HEK293 (cell line): ENCODE data around the gene ZNF699.
A peak's percentile ranks its signal among the peaks of the same experiment; 100 is the strongest.

Experiments used
- CTCF ChIA-PET: fragments of 350-600 bp; formaldehyde crosslinking; extraction: SDS; loops from one replicate; lab custom pipeline; 2021; ENCODE audit warnings: antibody characterized with exemption; lab: Yijun Ruan, JAX
- POLR2A ChIA-PET: fragments of 300-600 bp; formaldehyde crosslinking; extraction: SDS; loops from one replicate; lab custom pipeline; 2020; ENCODE audit warnings: antibody characterized with exemption, inconsistent platforms; lab: Yijun Ruan, JAX
- H3K27ac ChIP-seq: fragments of 200-500 bp; sonication (Bioruptor generic); 2 replicates; pipeline ENCODE4 v1.5.1; 2014; ENCODE audit warnings: low read depth, low read length, control low read depth, inconsistent platforms; ENCODE audit errors: extremely low read depth
- H3K36me3 ChIP-seq, 2 experiments: fragments of 200-500 bp in 1 of 2; sonication (Bioruptor generic) in 1 of 2; 1 replicate in 1 of 2; 2 replicates in 1 of 2; pipeline ENCODE4 v1.5.1; 2014 to 2017; ENCODE audit warnings: inconsistent platforms in 2 of 2, low read length in 2 of 2; ENCODE audit not compliant: control insufficient read depth in 2 of 2, insufficient read depth in 1 of 2
- H3K4me1 ChIP-seq: fragments of 200-500 bp; sonication (Bioruptor generic); 2 replicates; pipeline ENCODE4 v1.5.1; 2014; ENCODE audit warnings: mild to moderate bottlenecking, low read length, inconsistent platforms; ENCODE audit not compliant: control insufficient read depth, insufficient read depth
- H3K4me3 ChIP-seq: 2 replicates; pipeline ENCODE4 v1.5.1; 2011; ENCODE audit warnings: low read depth, mild to moderate bottlenecking, control low read depth, low read length, moderate library complexity
- H3K9me3 ChIP-seq: fragments of 200-500 bp; sonication (Bioruptor generic); 2 replicates; pipeline ENCODE4 v1.5.1; 2014; ENCODE audit warnings: low read depth, low read length, inconsistent platforms; ENCODE audit not compliant: control insufficient read depth, insufficient read depth
- GLI2 ChIP-seq: fragments of 450-650 bp; formaldehyde crosslinking; IDR thresholded peaks from 2 replicates; pipeline ENCODE4; 2017; ENCODE audit warnings: missing biosample characterization, missing genetic modification characterization, low read depth, borderline replicate concordance
- HOXA7 ChIP-seq: sonication (generic); formaldehyde crosslinking; IDR thresholded peaks from 2 replicates; pipeline ENCODE4 v1.8.1; 2022; ENCODE audit warnings: missing genetic modification reagents, borderline replicate concordance
- KLF7 ChIP-seq: fragments of 450-650 bp; formaldehyde crosslinking; IDR thresholded peaks from 2 replicates; pipeline ENCODE4 v1.5.1; 2016; ENCODE audit warnings: missing biosample characterization, missing genetic modification characterization, borderline replicate concordance
- OSR2 ChIP-seq: fragments of 450-650 bp; formaldehyde crosslinking; IDR thresholded peaks from 2 replicates; pipeline ENCODE4 v1.5.1; 2016; ENCODE audit warnings: missing biosample characterization, missing genetic modification characterization
- SP2 ChIP-seq: fragments of 450-650 bp; formaldehyde crosslinking; IDR thresholded peaks from 2 replicates; pipeline ENCODE4 v1.5.1; 2016; ENCODE audit warnings: missing biosample characterization, missing genetic modification characterization
- ZFP37 ChIP-seq: fragments of 450-650 bp; formaldehyde crosslinking; IDR thresholded peaks from 2 replicates; pipeline ENCODE4 v1.5.1; 2016; ENCODE audit warnings: missing biosample characterization, missing genetic modification characterization
- ZNF114 ChIP-seq: fragments of 450-650 bp; formaldehyde crosslinking; IDR thresholded peaks from 2 replicates; pipeline ENCODE4 v1.5.0; 2017; ENCODE audit warnings: missing biosample characterization, missing genetic modification characterization
- ZNF184 ChIP-seq: fragments of 450-650 bp; IDR thresholded peaks from 2 replicates; pipeline ENCODE4 v1.5.1; 2018; ENCODE audit warnings: missing biosample characterization, mild to moderate bottlenecking, missing genetic modification characterization
- ZNF335 ChIP-seq: fragments of 450-650 bp; formaldehyde crosslinking; conservative IDR thresholded peaks from 2 replicates; pipeline ENCODE4 v1.5.1; 2016; ENCODE audit warnings: missing biosample characterization, missing genetic modification characterization
- ZNF391 ChIP-seq: fragments of 450-650 bp; formaldehyde crosslinking; IDR thresholded peaks from 2 replicates; pipeline ENCODE4 v1.5.1; 2016; ENCODE audit warnings: low read depth, missing biosample characterization, missing genetic modification characterization, borderline replicate concordance
- ZNF510 ChIP-seq: fragments of 450-650 bp; formaldehyde crosslinking; IDR thresholded peaks from 2 replicates; pipeline ENCODE4 v1.5.1; 2018; ENCODE audit warnings: mild to moderate bottlenecking, missing genetic modification characterization, missing biosample characterization; ENCODE audit not compliant: insufficient replicate concordance
- ZNF561 ChIP-seq: fragments of 450-650 bp; IDR thresholded peaks from 2 replicates; pipeline ENCODE4 v1.5.1; 2018; ENCODE audit warnings: missing biosample characterization, missing genetic modification characterization, borderline replicate concordance
- ZNF664 ChIP-seq: fragments of 450-650 bp; formaldehyde crosslinking; IDR thresholded peaks from 2 replicates; pipeline ENCODE4 v1.5.1; 2016; ENCODE audit warnings: missing biosample characterization, missing genetic modification characterization
- ZNF76 ChIP-seq: fragments of 450-650 bp; formaldehyde crosslinking; IDR thresholded peaks from 2 replicates; pipeline ENCODE4; 2016; ENCODE audit warnings: low read depth, missing biosample characterization, missing genetic modification characterization, borderline replicate concordance
- ZNF777 ChIP-seq: fragments of 450-650 bp; formaldehyde crosslinking; IDR thresholded peaks from 2 replicates; pipeline ENCODE4 v1.5.1; 2017; ENCODE audit warnings: missing biosample characterization, missing genetic modification characterization, borderline replicate concordance
- ZNF792 ChIP-seq: fragments of 450-650 bp; formaldehyde crosslinking; IDR thresholded peaks from 2 replicates; pipeline ENCODE4 v1.5.1; 2016; ENCODE audit warnings: missing biosample characterization, missing genetic modification characterization
- ZNF830 ChIP-seq: fragments of 450-650 bp; IDR thresholded peaks from 2 replicates; pipeline ENCODE4 v1.5.0; 2018; ENCODE audit warnings: missing biosample characterization, missing genetic modification characterization, low read depth, mild to moderate bottlenecking, moderate library complexity
- TF ChIP-seq, protein P1 (sequence below): fragments of 450-650 bp; IDR thresholded peaks from 2 replicates; pipeline ENCODE4 v1.5.1; 2018; ENCODE audit warnings: missing biosample characterization, missing genetic modification characterization
- TF ChIP-seq, protein P2 (sequence below): fragments of 450-650 bp; formaldehyde crosslinking; IDR thresholded peaks from 2 replicates; pipeline ENCODE4 v1.5.1; 2016; ENCODE audit warnings: missing biosample characterization, missing genetic modification characterization
- TF ChIP-seq, protein P3 (sequence below): fragments of 450-650 bp; formaldehyde crosslinking; IDR thresholded peaks from 2 replicates; pipeline ENCODE4; 2016; ENCODE audit warnings: missing biosample characterization, missing genetic modification characterization
- TF ChIP-seq, protein P4 (sequence below): fragments of 450-650 bp; formaldehyde crosslinking; IDR thresholded peaks from 2 replicates; pipeline ENCODE4 v1.5.1; 2017; ENCODE audit warnings: missing biosample characterization, missing genetic modification characterization
- TF ChIP-seq, protein P5 (sequence below): fragments of 450-650 bp; formaldehyde crosslinking; IDR thresholded peaks from 2 replicates; pipeline ENCODE4 v1.5.1; 2016; ENCODE audit warnings: missing biosample characterization, missing genetic modification characterization
- TF ChIP-seq, protein P6 (sequence below): fragments of 450-650 bp; formaldehyde crosslinking; IDR thresholded peaks from 2 replicates; pipeline ENCODE4 v1.5.1; 2016; ENCODE audit warnings: missing biosample characterization, missing genetic modification characterization

The ZNF699 gene

DNA sequence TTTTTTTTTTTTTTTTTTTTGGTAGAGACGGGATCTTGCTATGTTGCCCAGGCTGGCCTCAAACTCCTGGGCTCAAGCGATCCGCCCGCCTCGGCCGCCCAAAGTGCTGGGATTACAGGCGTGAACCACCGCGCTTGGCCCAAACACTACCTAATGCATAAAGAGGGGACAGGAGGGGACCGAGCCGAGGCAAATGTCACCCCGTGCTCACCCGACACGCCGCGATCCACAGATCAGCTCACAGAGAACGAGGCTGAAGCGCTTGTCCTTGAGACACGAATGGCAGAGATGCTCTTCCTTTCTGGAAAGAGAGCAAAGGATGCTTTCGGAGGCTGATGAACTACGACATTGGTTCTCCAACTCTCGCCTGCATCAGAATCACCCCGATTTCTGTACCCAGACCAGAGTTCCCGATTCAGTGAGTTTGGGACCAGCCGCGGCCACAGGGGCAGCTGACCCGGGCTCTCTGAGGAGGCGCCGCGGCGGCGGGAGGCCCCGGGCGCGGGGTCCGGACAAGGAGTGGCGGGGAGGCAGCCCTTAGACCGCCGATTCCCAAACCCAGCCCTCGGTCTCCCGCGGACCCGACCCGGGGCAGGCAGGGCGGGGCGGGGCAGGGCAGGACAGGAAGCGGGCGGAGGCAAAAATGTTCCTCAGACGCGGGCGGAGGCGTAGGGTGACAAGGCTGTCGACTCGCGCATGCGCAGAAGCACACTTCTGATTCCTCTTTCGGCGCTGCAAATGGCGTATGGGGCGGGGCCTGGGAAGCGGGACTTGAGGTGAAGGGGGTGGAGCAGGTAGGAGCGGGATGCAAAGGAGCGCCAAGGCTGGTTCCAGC lies at the start of gene ZNF699:
TSS of gene ZNF699 (minus strand) at position 700 of the 835 bp plus-strand sequence. CDS start 4,719 bp downstream, outside the sequence.
- POLR2A ChIA-PET, result interaction anchor here (0.6 kb wide), 1 partner anchor 569 kb away, joined by 4 read pairs; no protein-coding TSS in a partner anchor
- Histone ChIP-seq H3K9me3 (no peaks in the 10 kb centered on the region), H3K4me3 (peak within 1 kb of the TSS; percentile 74), H3K4me1 (no peaks in the 10 kb centered on the region), H3K27ac (peak within 1 kb of the TSS; percentile 71; the same call in 1 of the 2 replicates), H3K36me3 (peaks cover 0 to 8% of the 10 kb centered on the region in 2 experiments; a peak in 2 of 3 replicates)
- CTCF ChIA-PET, result interaction anchor here (0.5 to 1.2 kb wide), 2 partner anchors 14 to 317 kb away, joined by 4 read pairs; partner anchors contain the start of gene ZNF559
- TF ChIP-seq, protein P1, sequence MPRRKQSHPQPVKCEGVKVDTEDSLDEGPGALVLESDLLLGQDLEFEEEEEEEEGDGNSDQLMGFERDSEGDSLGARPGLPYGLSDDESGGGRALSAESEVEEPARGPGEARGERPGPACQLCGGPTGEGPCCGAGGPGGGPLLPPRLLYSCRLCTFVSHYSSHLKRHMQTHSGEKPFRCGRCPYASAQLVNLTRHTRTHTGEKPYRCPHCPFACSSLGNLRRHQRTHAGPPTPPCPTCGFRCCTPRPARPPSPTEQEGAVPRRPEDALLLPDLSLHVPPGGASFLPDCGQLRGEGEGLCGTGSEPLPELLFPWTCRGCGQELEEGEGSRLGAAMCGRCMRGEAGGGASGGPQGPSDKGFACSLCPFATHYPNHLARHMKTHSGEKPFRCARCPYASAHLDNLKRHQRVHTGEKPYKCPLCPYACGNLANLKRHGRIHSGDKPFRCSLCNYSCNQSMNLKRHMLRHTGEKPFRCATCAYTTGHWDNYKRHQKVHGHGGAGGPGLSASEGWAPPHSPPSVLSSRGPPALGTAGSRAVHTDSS (tag by site-specific recombination), result no peak
- no peak for TF ChIP-seq GLI2 (tag by site-specific recombination)
- TF ChIP-seq, protein P2, sequence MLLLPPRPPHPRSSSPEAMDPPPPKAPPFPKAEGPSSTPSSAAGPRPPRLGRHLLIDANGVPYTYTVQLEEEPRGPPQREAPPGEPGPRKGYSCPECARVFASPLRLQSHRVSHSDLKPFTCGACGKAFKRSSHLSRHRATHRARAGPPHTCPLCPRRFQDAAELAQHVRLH, result 0 out of 2 replicates have a peak, but pooled peaks have one; percentile 26
- TF ChIP-seq SP2 (tag by site-specific recombination), result peak; percentile 83
- no peak; the same call in 1 of the 2 replicates for TF ChIP-seq ZNF76 (tag by site-specific recombination)
- TF ChIP-seq ZNF510 (tag by site-specific recombination), result no peak
- no peak for TF ChIP-seq ZNF777 (tag by site-specific recombination)
- no peak for TF ChIP-seq ZNF792 (tag by site-specific recombination)
- TF ChIP-seq OSR2 (tag by site-specific recombination), result no peak
- TF ChIP-seq KLF7 (tag by site-specific recombination), result peak; percentile 39; the same call in 1 of the 2 replicates
- TF ChIP-seq, protein P3, sequence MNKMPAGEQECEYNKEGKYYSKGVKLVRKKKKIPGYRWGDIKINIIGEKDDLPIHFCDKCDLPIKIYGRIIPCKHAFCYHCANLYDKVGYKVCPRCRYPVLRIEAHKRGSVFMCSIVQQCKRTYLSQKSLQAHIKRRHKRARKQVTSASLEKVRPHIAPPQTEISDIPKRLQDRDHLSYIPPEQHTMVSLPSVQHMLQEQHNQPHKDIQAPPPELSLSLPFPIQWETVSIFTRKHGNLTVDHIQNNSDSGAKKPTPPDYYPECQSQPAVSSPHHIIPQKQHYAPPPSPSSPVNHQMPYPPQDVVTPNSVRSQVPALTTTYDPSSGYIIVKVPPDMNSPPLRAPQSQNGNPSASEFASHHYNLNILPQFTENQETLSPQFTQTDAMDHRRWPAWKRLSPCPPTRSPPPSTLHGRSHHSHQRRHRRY (tag by site-specific recombination), result no peak
- no peak for TF ChIP-seq HOXA7 (CRISPR knock-in tag)
- TF ChIP-seq ZFP37, result no peak
- TF ChIP-seq, protein P4, sequence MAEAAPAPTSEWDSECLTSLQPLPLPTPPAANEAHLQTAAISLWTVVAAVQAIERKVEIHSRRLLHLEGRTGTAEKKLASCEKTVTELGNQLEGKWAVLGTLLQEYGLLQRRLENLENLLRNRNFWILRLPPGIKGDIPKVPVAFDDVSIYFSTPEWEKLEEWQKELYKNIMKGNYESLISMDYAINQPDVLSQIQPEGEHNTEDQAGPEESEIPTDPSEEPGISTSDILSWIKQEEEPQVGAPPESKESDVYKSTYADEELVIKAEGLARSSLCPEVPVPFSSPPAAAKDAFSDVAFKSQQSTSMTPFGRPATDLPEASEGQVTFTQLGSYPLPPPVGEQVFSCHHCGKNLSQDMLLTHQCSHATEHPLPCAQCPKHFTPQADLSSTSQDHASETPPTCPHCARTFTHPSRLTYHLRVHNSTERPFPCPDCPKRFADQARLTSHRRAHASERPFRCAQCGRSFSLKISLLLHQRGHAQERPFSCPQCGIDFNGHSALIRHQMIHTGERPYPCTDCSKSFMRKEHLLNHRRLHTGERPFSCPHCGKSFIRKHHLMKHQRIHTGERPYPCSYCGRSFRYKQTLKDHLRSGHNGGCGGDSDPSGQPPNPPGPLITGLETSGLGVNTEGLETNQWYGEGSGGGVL (tag by site-specific recombination), result no peak
- TF ChIP-seq ZNF184 (tag by site-specific recombination), result no peak
- no peak for TF ChIP-seq ZNF830 (tag by site-specific recombination)
- TF ChIP-seq, protein P5, sequence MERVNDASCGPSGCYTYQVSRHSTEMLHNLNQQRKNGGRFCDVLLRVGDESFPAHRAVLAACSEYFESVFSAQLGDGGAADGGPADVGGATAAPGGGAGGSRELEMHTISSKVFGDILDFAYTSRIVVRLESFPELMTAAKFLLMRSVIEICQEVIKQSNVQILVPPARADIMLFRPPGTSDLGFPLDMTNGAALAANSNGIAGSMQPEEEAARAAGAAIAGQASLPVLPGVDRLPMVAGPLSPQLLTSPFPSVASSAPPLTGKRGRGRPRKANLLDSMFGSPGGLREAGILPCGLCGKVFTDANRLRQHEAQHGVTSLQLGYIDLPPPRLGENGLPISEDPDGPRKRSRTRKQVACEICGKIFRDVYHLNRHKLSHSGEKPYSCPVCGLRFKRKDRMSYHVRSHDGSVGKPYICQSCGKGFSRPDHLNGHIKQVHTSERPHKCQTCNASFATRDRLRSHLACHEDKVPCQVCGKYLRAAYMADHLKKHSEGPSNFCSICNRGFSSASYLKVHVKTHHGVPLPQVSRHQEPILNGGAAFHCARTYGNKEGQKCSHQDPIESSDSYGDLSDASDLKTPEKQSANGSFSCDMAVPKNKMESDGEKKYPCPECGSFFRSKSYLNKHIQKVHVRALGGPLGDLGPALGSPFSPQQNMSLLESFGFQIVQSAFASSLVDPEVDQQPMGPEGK (tag by site-specific recombination), result 0 out of 2 replicates have a peak, but pooled peaks have one; percentile 33
- TF ChIP-seq ZNF114 (tag by site-specific recombination), result no peak
- TF ChIP-seq, protein P6, sequence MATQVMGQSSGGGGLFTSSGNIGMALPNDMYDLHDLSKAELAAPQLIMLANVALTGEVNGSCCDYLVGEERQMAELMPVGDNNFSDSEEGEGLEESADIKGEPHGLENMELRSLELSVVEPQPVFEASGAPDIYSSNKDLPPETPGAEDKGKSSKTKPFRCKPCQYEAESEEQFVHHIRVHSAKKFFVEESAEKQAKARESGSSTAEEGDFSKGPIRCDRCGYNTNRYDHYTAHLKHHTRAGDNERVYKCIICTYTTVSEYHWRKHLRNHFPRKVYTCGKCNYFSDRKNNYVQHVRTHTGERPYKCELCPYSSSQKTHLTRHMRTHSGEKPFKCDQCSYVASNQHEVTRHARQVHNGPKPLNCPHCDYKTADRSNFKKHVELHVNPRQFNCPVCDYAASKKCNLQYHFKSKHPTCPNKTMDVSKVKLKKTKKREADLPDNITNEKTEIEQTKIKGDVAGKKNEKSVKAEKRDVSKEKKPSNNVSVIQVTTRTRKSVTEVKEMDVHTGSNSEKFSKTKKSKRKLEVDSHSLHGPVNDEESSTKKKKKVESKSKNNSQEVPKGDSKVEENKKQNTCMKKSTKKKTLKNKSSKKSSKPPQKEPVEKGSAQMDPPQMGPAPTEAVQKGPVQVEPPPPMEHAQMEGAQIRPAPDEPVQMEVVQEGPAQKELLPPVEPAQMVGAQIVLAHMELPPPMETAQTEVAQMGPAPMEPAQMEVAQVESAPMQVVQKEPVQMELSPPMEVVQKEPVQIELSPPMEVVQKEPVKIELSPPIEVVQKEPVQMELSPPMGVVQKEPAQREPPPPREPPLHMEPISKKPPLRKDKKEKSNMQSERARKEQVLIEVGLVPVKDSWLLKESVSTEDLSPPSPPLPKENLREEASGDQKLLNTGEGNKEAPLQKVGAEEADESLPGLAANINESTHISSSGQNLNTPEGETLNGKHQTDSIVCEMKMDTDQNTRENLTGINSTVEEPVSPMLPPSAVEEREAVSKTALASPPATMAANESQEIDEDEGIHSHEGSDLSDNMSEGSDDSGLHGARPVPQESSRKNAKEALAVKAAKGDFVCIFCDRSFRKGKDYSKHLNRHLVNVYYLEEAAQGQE, result no peak
- TF ChIP-seq ZNF391 (tag by site-specific recombination), result no peak
- TF ChIP-seq ZNF664 (tag by site-specific recombination), result no peak
- TF ChIP-seq ZNF561 (tag by site-specific recombination), result no peak
- peak; percentile 93 for TF ChIP-seq ZNF335 (tag by site-specific recombination)
